ENCODE measurements around the gene SYDE2. TPM values are rescaled to one million over a fixed set of nuclear protein-coding genes. Genes with fewer than 3 reads are reported as not detected.

SYDE2 gene
- total and polyA plus RNA-seq, 4 donors: 1.9 to 48.9 (median 10.3) TPM

GRCh38 chr1:85122169-85122568 lies 78.6 kb downstream of the SYDE2 start:
- WGBS, 2 donors: 90 to 96% methylated on average over 2 of the region's 2 CpGs
- no peak overlapping the region for H3K4me3 ChIP-seq
- H3K9me3 ChIP-seq (ENCODE audit: control insufficient read depth in 4 of 4, insufficient read depth in 3 of 4, low read length in 3 of 4): no peaks in the 10 kb centered on the region
- TF ChIP-seq CTCF (IDR thresholded peaks at IDR 0.05; ENCODE audit: control extremely low read depth, extremely low read depth): no peak
- H3K27ac ChIP-seq (ENCODE audit: low read depth in 1 of 2, low read length in 1 of 2): no peak overlapping the region
- ATAC-seq (ENCODE audit: insufficient read depth, low FRiP score) (no peak), DNase-seq (no peak)
- H3K27me3 ChIP-seq (ENCODE audit: control insufficient read depth in 3 of 3, insufficient read depth in 3 of 3, low read length in 2 of 3): no peaks in the 10 kb centered on the region
- no peaks in the 10 kb centered on the region for H3K36me3 ChIP-seq (ENCODE audit: control insufficient read depth in 4 of 4, insufficient read depth in 4 of 4, low read length in 4 of 4)
- no peak overlapping the region for H3K9ac ChIP-seq (ENCODE audit: insufficient read depth in 1 of 2, low read length in 2 of 2)
- peaks cover 0 to 12% (median 4%) of the 10 kb centered on the region in 5 donors for H3K4me1 ChIP-seq (ENCODE audit: control insufficient read depth in 5 of 5, insufficient read depth in 5 of 5, low read length in 5 of 5)

DNA sequence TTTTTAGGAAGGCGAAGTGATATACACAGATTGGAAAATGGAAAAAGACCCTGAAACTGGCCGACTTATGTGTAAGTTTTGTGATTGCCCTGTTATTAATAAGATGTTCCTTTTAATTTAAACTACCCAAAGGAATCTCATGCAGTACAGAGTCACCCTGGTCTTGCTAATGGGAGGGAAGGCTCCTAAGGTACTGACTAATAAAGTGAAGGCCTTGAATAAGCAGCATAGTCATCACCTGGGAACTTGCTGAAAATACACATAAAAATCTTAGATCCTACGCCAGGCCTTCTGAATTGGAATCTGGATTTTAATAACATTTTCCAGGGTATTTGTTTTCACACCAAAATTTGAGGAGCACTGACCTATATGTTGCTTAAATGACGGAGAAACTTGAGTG lies 79.1 kb downstream of the SYDE2 start:
- no peaks in the 10 kb centered on the region for H3K36me3 ChIP-seq (ENCODE audit: control insufficient read depth in 4 of 4, insufficient read depth in 4 of 4, low read length in 4 of 4)
- TF ChIP-seq CTCF (IDR thresholded peaks at IDR 0.05; ENCODE audit: control extremely low read depth, extremely low read depth): no peak
- WGBS, 2 donors: 95 to 96% methylated on average over 4 of the region's 4 CpGs
- ATAC-seq (ENCODE audit: insufficient read depth, low FRiP score) (no peak), DNase-seq (no peak)
- H3K9me3 ChIP-seq (ENCODE audit: control insufficient read depth in 4 of 4, insufficient read depth in 3 of 4, low read length in 3 of 4): no peaks in the 10 kb centered on the region
- H3K9ac ChIP-seq (ENCODE audit: insufficient read depth in 1 of 2, low read length in 2 of 2): no peak overlapping the region
- no peak overlapping the region for H3K4me3 ChIP-seq
- no peak overlapping the region for H3K27ac ChIP-seq (ENCODE audit: low read depth in 1 of 2, low read length in 1 of 2)
- H3K4me1 ChIP-seq (ENCODE audit: control insufficient read depth in 5 of 5, insufficient read depth in 5 of 5, low read length in 5 of 5): peaks cover 0 to 12% (median 4%) of the 10 kb centered on the region in 5 donors
- H3K27me3 ChIP-seq (ENCODE audit: control insufficient read depth in 3 of 3, insufficient read depth in 3 of 3, low read length in 2 of 3): no peaks in the 10 kb centered on the region

DNA sequence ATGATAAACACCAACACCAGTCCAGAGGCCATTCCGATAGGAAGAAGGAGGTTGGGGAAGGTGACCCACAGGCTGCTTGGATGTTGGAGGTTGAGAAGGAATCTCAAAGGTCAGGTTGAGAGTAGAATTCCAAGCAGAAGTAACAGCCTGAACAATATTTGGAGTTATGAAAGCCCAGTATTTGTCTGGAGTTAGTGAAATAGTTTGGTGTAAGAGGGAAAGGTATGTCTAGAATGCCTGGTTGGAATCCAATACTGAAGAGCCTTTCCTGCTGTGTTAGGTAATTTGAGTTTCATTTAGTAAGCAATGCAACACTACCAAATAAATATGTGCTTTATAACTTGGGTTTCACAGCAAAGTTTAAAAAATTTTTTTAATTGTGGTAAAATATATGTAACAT lies 82.1 kb downstream of the SYDE2 start:
- Histone ChIP-seq H3K36me3 (ENCODE audit: control insufficient read depth in 4 of 4, insufficient read depth in 4 of 4, low read length in 4 of 4) (no peaks in the 10 kb centered on the region), H3K27ac (ENCODE audit: low read depth in 1 of 2, low read length in 1 of 2) (peak overlapping the region in 1 of 2 donors; percentile 55), H3K9me3 (ENCODE audit: control insufficient read depth in 4 of 4, insufficient read depth in 3 of 4, low read length in 3 of 4) (no peaks in the 10 kb centered on the region), H3K27me3 (ENCODE audit: control insufficient read depth in 3 of 3, insufficient read depth in 3 of 3, low read length in 2 of 3) (no peaks in the 10 kb centered on the region), H3K4me3 (no peak overlapping the region), H3K9ac (ENCODE audit: insufficient read depth in 1 of 2, low read length in 2 of 2) (no peak overlapping the region), H3K4me1 (ENCODE audit: control insufficient read depth in 5 of 5, insufficient read depth in 5 of 5, low read length in 5 of 5) (no peaks in the 10 kb centered on the region)
- WGBS, 2 donors: 75 to 87% methylated on average over 1 of the region's 1 CpG
- TF ChIP-seq CTCF (IDR thresholded peaks at IDR 0.05; ENCODE audit: control extremely low read depth, extremely low read depth): no peak
- ATAC-seq (ENCODE audit: insufficient read depth, low FRiP score): peak; percentile 53
- DNase-seq: peak in 1 of 3 donors; percentile 44

DNA sequence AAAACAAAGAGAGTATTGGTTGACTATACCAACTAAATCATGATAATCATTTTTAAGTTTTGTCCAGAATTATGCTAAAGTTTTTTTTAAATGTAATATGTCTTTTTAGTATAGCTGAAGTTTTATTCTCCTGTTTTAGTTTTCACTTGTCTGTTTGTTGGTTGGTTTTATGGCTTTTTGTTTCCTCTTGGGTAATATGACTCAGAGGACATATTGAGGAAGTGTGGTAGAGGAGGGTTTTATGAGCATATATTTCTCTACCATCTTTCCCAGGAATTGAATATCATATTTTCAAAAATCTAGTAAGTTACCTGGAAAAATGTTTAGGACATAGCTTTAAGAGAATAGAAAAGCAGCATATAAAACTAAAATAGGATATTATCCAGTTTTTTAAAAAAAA lies 84.0 kb downstream of the SYDE2 start:
- Histone ChIP-seq H3K4me3 (no peak overlapping the region), H3K27me3 (ENCODE audit: control insufficient read depth in 3 of 3, insufficient read depth in 3 of 3, low read length in 2 of 3) (no peaks in the 10 kb centered on the region), H3K9ac (ENCODE audit: insufficient read depth in 1 of 2, low read length in 2 of 2) (no peak overlapping the region), H3K36me3 (ENCODE audit: control insufficient read depth in 4 of 4, insufficient read depth in 4 of 4, low read length in 4 of 4) (no peaks in the 10 kb centered on the region), H3K4me1 (ENCODE audit: control insufficient read depth in 5 of 5, insufficient read depth in 5 of 5, low read length in 5 of 5) (no peaks in the 10 kb centered on the region), H3K9me3 (ENCODE audit: control insufficient read depth in 4 of 4, insufficient read depth in 3 of 4, low read length in 3 of 4) (no peaks in the 10 kb centered on the region), H3K27ac (ENCODE audit: low read depth in 1 of 2, low read length in 1 of 2) (no peak overlapping the region)
- DNase-seq (no peak), ATAC-seq (ENCODE audit: insufficient read depth, low FRiP score) (no peak)
- TF ChIP-seq CTCF (IDR thresholded peaks at IDR 0.05; ENCODE audit: control extremely low read depth, extremely low read depth): no peak
